ENCODE measurements around the gene EXOC6B. TPM values are rescaled to one million over a fixed set of nuclear protein-coding genes. Genes with fewer than 3 reads are reported as not detected.

Gene EXOC6B
- total and polyA plus RNA-seq, 7 donors = 4.4 to 26.8 (median 14.1) TPM

- H3K9me3 ChIP-seq = no peaks in the 10 kb centered on the region
- intact Hi-C loops (cut with DNase I) = no loop called here
- no peaks in the 10 kb centered on the region for H3K27me3 ChIP-seq (ENCODE audit: insufficient read depth in 3 of 3, low read length in 2 of 3)
- no peak overlapping the region for H3K27ac ChIP-seq
- ATAC-seq (no peak), DNase-seq (no peak)
- WGBS, 3 donors = 69 to 86% (median 70%) methylated on average over 2 of the region's 2 CpGs
- no peak overlapping the region for H3K4me3 ChIP-seq
- peaks cover 11% of the 10 kb centered on the region for H3K4me1 ChIP-seq
- H3K36me3 ChIP-seq (ENCODE audit: insufficient read depth in 1 of 2, low read depth in 1 of 2) = no peaks in the 10 kb centered on the region
- TF ChIP-seq, protein P1, sequence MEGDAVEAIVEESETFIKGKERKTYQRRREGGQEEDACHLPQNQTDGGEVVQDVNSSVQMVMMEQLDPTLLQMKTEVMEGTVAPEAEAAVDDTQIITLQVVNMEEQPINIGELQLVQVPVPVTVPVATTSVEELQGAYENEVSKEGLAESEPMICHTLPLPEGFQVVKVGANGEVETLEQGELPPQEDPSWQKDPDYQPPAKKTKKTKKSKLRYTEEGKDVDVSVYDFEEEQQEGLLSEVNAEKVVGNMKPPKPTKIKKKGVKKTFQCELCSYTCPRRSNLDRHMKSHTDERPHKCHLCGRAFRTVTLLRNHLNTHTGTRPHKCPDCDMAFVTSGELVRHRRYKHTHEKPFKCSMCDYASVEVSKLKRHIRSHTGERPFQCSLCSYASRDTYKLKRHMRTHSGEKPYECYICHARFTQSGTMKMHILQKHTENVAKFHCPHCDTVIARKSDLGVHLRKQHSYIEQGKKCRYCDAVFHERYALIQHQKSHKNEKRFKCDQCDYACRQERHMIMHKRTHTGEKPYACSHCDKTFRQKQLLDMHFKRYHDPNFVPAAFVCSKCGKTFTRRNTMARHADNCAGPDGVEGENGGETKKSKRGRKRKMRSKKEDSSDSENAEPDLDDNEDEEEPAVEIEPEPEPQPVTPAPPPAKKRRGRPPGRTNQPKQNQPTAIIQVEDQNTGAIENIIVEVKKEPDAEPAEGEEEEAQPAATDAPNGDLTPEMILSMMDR (IDR thresholded peaks at IDR 0.05) = no peak
Observed at GRCh38 chr2:72678024-72678423, 147.8 kb downstream of the EXOC6B start.

DNA sequence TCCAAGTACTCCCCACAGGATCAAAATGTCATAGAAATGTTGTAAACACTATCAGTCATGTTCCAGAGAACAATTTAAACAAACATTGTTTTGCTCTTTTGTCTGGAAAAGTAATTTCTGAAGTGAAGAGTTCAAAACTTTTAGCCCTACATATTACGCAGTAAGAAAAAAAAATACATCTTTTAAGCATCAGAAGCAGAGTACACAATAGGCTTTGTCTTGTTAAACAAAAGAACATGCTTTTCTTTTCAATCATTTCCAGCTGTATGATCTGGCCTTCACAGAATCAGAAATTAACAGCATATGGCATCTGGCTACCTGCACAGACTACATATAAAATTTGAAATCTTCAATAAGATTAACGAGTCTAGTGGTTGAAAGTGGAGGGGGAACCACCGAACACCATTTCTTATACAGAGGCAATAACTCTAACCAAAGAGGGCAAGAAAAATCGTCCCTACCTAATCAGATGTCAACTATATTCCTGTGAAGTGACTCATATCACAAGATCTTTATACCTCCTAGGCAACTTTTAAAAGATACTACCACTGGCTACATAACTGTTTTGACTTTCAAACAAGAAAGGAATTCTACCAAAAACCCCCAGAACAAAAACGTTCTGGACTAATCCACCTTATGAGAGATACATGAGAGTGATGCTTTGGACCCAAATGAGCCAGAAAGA is 149.3 kb downstream of the EXOC6B start:
- H3K9me3 ChIP-seq = no peaks in the 10 kb centered on the region
- WGBS, 3 donors = 73 to 77% (median 74%) methylated on average over 5 of the region's 5 CpGs
- intact Hi-C loops (cut with DNase I) = no loop called here
- DNase-seq (no peak), ATAC-seq (no peak)
- no peaks in the 10 kb centered on the region for H3K36me3 ChIP-seq (ENCODE audit: insufficient read depth in 1 of 2, low read depth in 1 of 2)
- no peak overlapping the region for H3K4me3 ChIP-seq
- peaks cover 9% of the 10 kb centered on the region for H3K4me1 ChIP-seq
- TF ChIP-seq, protein P1 (IDR thresholded peaks at IDR 0.05) = no peak
- H3K27ac ChIP-seq = no peak overlapping the region
- no peaks in the 10 kb centered on the region for H3K27me3 ChIP-seq (ENCODE audit: insufficient read depth in 3 of 3, low read length in 2 of 3)

GRCh38 chr2:72674982-72675915 is 150.6 kb downstream of the EXOC6B start:
- ATAC-seq (no peak), DNase-seq (no peak)
- Histone ChIP-seq H3K27me3 (ENCODE audit: insufficient read depth in 3 of 3, low read length in 2 of 3) (no peaks in the 10 kb centered on the region), H3K4me1 (no peaks in the 10 kb centered on the region), H3K9me3 (no peaks in the 10 kb centered on the region), H3K27ac (no peak overlapping the region), H3K4me3 (no peak overlapping the region), H3K36me3 (ENCODE audit: insufficient read depth in 1 of 2, low read depth in 1 of 2) (no peaks in the 10 kb centered on the region)
- 89 to 95% (median 92%) methylated on average over 8 of the region's 8 CpGs for WGBS, 3 donors
- TF ChIP-seq, protein P1 (IDR thresholded peaks at IDR 0.05) = no peak
- intact Hi-C loops (cut with DNase I) = no loop called here

- intact Hi-C loops (cut with DNase I) = no loop called here
- no peak for ATAC-seq
Observed at GRCh38 chr2:72673279-72673678, 152.6 kb downstream of the EXOC6B start.

More at GRCh38 chr2:72673279-72673678, 152.6 kb downstream of the EXOC6B start:
- Histone ChIP-seq H3K27me3 (ENCODE audit: insufficient read depth in 3 of 3, low read length in 2 of 3) (no peaks in the 10 kb centered on the region), H3K36me3 (ENCODE audit: insufficient read depth in 1 of 2, low read depth in 1 of 2) (no peaks in the 10 kb centered on the region), H3K4me3 (no peak overlapping the region), H3K4me1 (no peaks in the 10 kb centered on the region), H3K27ac (no peak overlapping the region), H3K9me3 (no peaks in the 10 kb centered on the region)
- DNase-seq = no peak
- 95 to 96% (median 96%) methylated on average over 2 of the region's 2 CpGs for WGBS, 3 donors
- TF ChIP-seq, protein P1 (IDR thresholded peaks at IDR 0.05) = no peak
